ENCODE data around the gene PHLPP2.
"Not testable (repeated sequence)": the region's sequence is repeated elsewhere in the genome, so short reads cannot be mapped to it uniquely, and the experiment has no call there.

Gene PHLPP2

GRCh38 chr16:71689901-71690300 lies 34.6 kb downstream of the PHLPP2 start:
- WGBS (ENCODE audit: insufficient coverage, insufficient read length): no CpG with 5 or more reads among the region's 1 CpG
- no peak overlapping the region for H3K27ac ChIP-seq (ENCODE audit: low read length)

GRCh38 chr16:71687861-71688260 lies 36.6 kb downstream of the PHLPP2 start:
- Histone ChIP-seq H3K4me3 (ENCODE audit: low read length) (no peak overlapping the region), H3K27ac (ENCODE audit: low read length) (no peak overlapping the region), H3K27me3 (ENCODE audit: control insufficient read depth, insufficient read depth, low read length) (no peaks in the 10 kb centered on the region), H3K36me3 (ENCODE audit: control insufficient read depth, insufficient read depth, low read length) (no peaks in the 10 kb centered on the region; the same call in 1 of the 2 replicates), H3K9me3 (ENCODE audit: control insufficient read depth, insufficient read depth, low read length) (no peaks in the 10 kb centered on the region), H3K4me1 (ENCODE audit: control insufficient read depth, insufficient read depth, low read length) (no peaks in the 10 kb centered on the region)
- WGBS (ENCODE audit: insufficient coverage, insufficient read length): no CpG with 5 or more reads among the region's 3 CpGs
- no peak for DNase-seq (ENCODE audit: low read depth, low spot score)

More at GRCh38 chr16:71689901-71690300, 34.6 kb downstream of the PHLPP2 start:
- Histone ChIP-seq H3K4me1 (ENCODE audit: control insufficient read depth, insufficient read depth, low read length) (no peaks in the 10 kb centered on the region), H3K27me3 (ENCODE audit: control insufficient read depth, insufficient read depth, low read length) (no peaks in the 10 kb centered on the region), H3K9me3 (ENCODE audit: control insufficient read depth, insufficient read depth, low read length) (no peaks in the 10 kb centered on the region), H3K4me3 (ENCODE audit: low read length) (no peak overlapping the region), H3K36me3 (ENCODE audit: control insufficient read depth, insufficient read depth, low read length) (no peaks in the 10 kb centered on the region)
- no peak for DNase-seq (ENCODE audit: low read depth, low spot score)

- not testable (repeated sequence) for H3K4me3 ChIP-seq (ENCODE audit: low read length); H3K27me3 ChIP-seq (ENCODE audit: control insufficient read depth, insufficient read depth, low read length); H3K9me3 ChIP-seq (ENCODE audit: control insufficient read depth, insufficient read depth, low read length); H3K27ac ChIP-seq (ENCODE audit: low read length); H3K36me3 ChIP-seq (ENCODE audit: control insufficient read depth, insufficient read depth, low read length); H3K4me1 ChIP-seq (ENCODE audit: control insufficient read depth, insufficient read depth, low read length); DNase-seq (ENCODE audit: low read depth, low spot score)
- no CpG with 5 or more reads among the region's 12 CpGs for WGBS (ENCODE audit: insufficient coverage, insufficient read length)
These were observed 40.2 kb downstream of the PHLPP2 start for GRCh38 chr16:71684280-71684679.

GRCh38 chr16:71681360-71681759 lies 43.1 kb downstream of the PHLPP2 start:
- H3K9me3 ChIP-seq (ENCODE audit: control insufficient read depth, insufficient read depth, low read length): no peaks in the 10 kb centered on the region
- H3K27ac ChIP-seq (ENCODE audit: low read length): no peak overlapping the region
- no peaks in the 10 kb centered on the region for H3K4me1 ChIP-seq (ENCODE audit: control insufficient read depth, insufficient read depth, low read length)
- no CpG with 5 or more reads among the region's 2 CpGs for WGBS (ENCODE audit: insufficient coverage, insufficient read length)
- H3K27me3 ChIP-seq (ENCODE audit: control insufficient read depth, insufficient read depth, low read length): no peaks in the 10 kb centered on the region
- H3K36me3 ChIP-seq (ENCODE audit: control insufficient read depth, insufficient read depth, low read length): peaks cover 4% of the 10 kb centered on the region; the same call in 1 of the 2 replicates
- H3K4me3 ChIP-seq (ENCODE audit: low read length): no peak overlapping the region
- no peak for DNase-seq (ENCODE audit: low read depth, low spot score)

- peaks cover 13% of the 10 kb centered on the region; the same call in 1 of the 2 replicates for H3K36me3 ChIP-seq (ENCODE audit: control insufficient read depth, insufficient read depth, low read length)
- DNase-seq (ENCODE audit: low read depth, low spot score): no peak
- no peaks in the 10 kb centered on the region for H3K4me1 ChIP-seq (ENCODE audit: control insufficient read depth, insufficient read depth, low read length)
- no peak overlapping the region for H3K27ac ChIP-seq (ENCODE audit: low read length)
- H3K9me3 ChIP-seq (ENCODE audit: control insufficient read depth, insufficient read depth, low read length): no peaks in the 10 kb centered on the region
- no peaks in the 10 kb centered on the region for H3K27me3 ChIP-seq (ENCODE audit: control insufficient read depth, insufficient read depth, low read length)
- H3K4me3 ChIP-seq (ENCODE audit: low read length): no peak overlapping the region
- whole genome bisulfite sequencing (ENCODE audit: insufficient coverage, insufficient read length): no CpG with 5 or more reads among the region's 5 CpGs
These were observed 48.3 kb downstream of the PHLPP2 start for GRCh38 chr16:71676236-71676635.

GRCh38 chr16:71675380-71675779 lies 49.1 kb downstream of the PHLPP2 start:
- Histone ChIP-seq H3K36me3 (ENCODE audit: control insufficient read depth, insufficient read depth, low read length) (peaks cover 13% of the 10 kb centered on the region; the same call in 1 of the 2 replicates), H3K27ac (ENCODE audit: low read length) (no peak overlapping the region), H3K27me3 (ENCODE audit: control insufficient read depth, insufficient read depth, low read length) (no peaks in the 10 kb centered on the region), H3K9me3 (ENCODE audit: control insufficient read depth, insufficient read depth, low read length) (no peaks in the 10 kb centered on the region), H3K4me1 (ENCODE audit: control insufficient read depth, insufficient read depth, low read length) (no peaks in the 10 kb centered on the region), H3K4me3 (ENCODE audit: low read length) (no peak overlapping the region)
- WGBS (ENCODE audit: insufficient coverage, insufficient read length): no CpG with 5 or more reads among the region's 3 CpGs
- DNase-seq (ENCODE audit: low read depth, low spot score): no peak

- H3K9me3 ChIP-seq (ENCODE audit: control insufficient read depth, insufficient read depth, low read length): no peaks in the 10 kb centered on the region
- H3K4me3 ChIP-seq (ENCODE audit: low read length): no peak overlapping the region
- H3K36me3 ChIP-seq (ENCODE audit: control insufficient read depth, insufficient read depth, low read length): peaks cover 16% of the 10 kb centered on the region; the same call in 1 of the 2 replicates
- WGBS (ENCODE audit: insufficient coverage, insufficient read length): no CpG with 5 or more reads among the region's 2 CpGs
- H3K27ac ChIP-seq (ENCODE audit: low read length): no peak overlapping the region
- H3K4me1 ChIP-seq (ENCODE audit: control insufficient read depth, insufficient read depth, low read length): no peaks in the 10 kb centered on the region
- DNase-seq (ENCODE audit: low read depth, low spot score): no peak
- H3K27me3 ChIP-seq (ENCODE audit: control insufficient read depth, insufficient read depth, low read length): no peaks in the 10 kb centered on the region
These were observed 50.3 kb downstream of the PHLPP2 start for GRCh38 chr16:71674229-71674628.

GRCh38 chr16:71673582-71673973 lies 50.9 kb downstream of the PHLPP2 start:
- H3K4me3 ChIP-seq (ENCODE audit: low read length): no peak overlapping the region
- no peaks in the 10 kb centered on the region for H3K4me1 ChIP-seq (ENCODE audit: control insufficient read depth, insufficient read depth, low read length)
- no peaks in the 10 kb centered on the region for H3K9me3 ChIP-seq (ENCODE audit: control insufficient read depth, insufficient read depth, low read length)
- no CpG with 5 or more reads among the region's 1 CpG for WGBS (ENCODE audit: insufficient coverage, insufficient read length)
- H3K27ac ChIP-seq (ENCODE audit: low read length): no peak overlapping the region
- H3K36me3 ChIP-seq (ENCODE audit: control insufficient read depth, insufficient read depth, low read length): peaks cover 17% of the 10 kb centered on the region; the same call in 1 of the 2 replicates
- no peak for DNase-seq (ENCODE audit: low read depth, low spot score)
- H3K27me3 ChIP-seq (ENCODE audit: control insufficient read depth, insufficient read depth, low read length): no peaks in the 10 kb centered on the region

- H3K4me3 ChIP-seq (ENCODE audit: low read length): no peak overlapping the region
- H3K36me3 ChIP-seq (ENCODE audit: control insufficient read depth, insufficient read depth, low read length): peaks cover 14% of the 10 kb centered on the region; the same call in 1 of the 2 replicates
- no peaks in the 10 kb centered on the region for H3K27me3 ChIP-seq (ENCODE audit: control insufficient read depth, insufficient read depth, low read length)
- WGBS (ENCODE audit: insufficient coverage, insufficient read length): no CpG with 5 or more reads among the region's 5 CpGs
- DNase-seq (ENCODE audit: low read depth, low spot score): no peak
- no peaks in the 10 kb centered on the region for H3K9me3 ChIP-seq (ENCODE audit: control insufficient read depth, insufficient read depth, low read length)
- no peaks in the 10 kb centered on the region for H3K4me1 ChIP-seq (ENCODE audit: control insufficient read depth, insufficient read depth, low read length)
- no peak overlapping the region for H3K27ac ChIP-seq (ENCODE audit: low read length)
These were observed 51.5 kb downstream of the PHLPP2 start for GRCh38 chr16:71672803-71673581.

GRCh38 chr16:71672125-71672524 lies 52.4 kb downstream of the PHLPP2 start:
- no peaks in the 10 kb centered on the region for H3K4me1 ChIP-seq (ENCODE audit: control insufficient read depth, insufficient read depth, low read length)
- no peak overlapping the region for H3K27ac ChIP-seq (ENCODE audit: low read length)
- no peak overlapping the region for H3K4me3 ChIP-seq (ENCODE audit: low read length)
- peaks cover 14% of the 10 kb centered on the region; the same call in 1 of the 2 replicates for H3K36me3 ChIP-seq (ENCODE audit: control insufficient read depth, insufficient read depth, low read length)
- WGBS (ENCODE audit: insufficient coverage, insufficient read length): no CpG with 5 or more reads among the region's 3 CpGs
- H3K27me3 ChIP-seq (ENCODE audit: control insufficient read depth, insufficient read depth, low read length): no peaks in the 10 kb centered on the region
- DNase-seq (ENCODE audit: low read depth, low spot score): no peak
- H3K9me3 ChIP-seq (ENCODE audit: control insufficient read depth, insufficient read depth, low read length): no peaks in the 10 kb centered on the region

GRCh38 chr16:71671165-71671564 lies 53.3 kb downstream of the PHLPP2 start:
- no peak overlapping the region for H3K4me3 ChIP-seq (ENCODE audit: low read length)
- no peaks in the 10 kb centered on the region for H3K9me3 ChIP-seq (ENCODE audit: control insufficient read depth, insufficient read depth, low read length)
- peaks cover 14% of the 10 kb centered on the region; the same call in 1 of the 2 replicates for H3K36me3 ChIP-seq (ENCODE audit: control insufficient read depth, insufficient read depth, low read length)
- no peaks in the 10 kb centered on the region for H3K4me1 ChIP-seq (ENCODE audit: control insufficient read depth, insufficient read depth, low read length)
- H3K27me3 ChIP-seq (ENCODE audit: control insufficient read depth, insufficient read depth, low read length): no peaks in the 10 kb centered on the region
- no peak overlapping the region for H3K27ac ChIP-seq (ENCODE audit: low read length)
- DNase-seq (ENCODE audit: low read depth, low spot score): no peak
- no CpG with 5 or more reads among the region's 3 CpGs for WGBS (ENCODE audit: insufficient coverage, insufficient read length)

All from iPS DF 6.9 (cell line).